ENCODE data around the gene HOXD11.

Gene HOXD11

DNA sequence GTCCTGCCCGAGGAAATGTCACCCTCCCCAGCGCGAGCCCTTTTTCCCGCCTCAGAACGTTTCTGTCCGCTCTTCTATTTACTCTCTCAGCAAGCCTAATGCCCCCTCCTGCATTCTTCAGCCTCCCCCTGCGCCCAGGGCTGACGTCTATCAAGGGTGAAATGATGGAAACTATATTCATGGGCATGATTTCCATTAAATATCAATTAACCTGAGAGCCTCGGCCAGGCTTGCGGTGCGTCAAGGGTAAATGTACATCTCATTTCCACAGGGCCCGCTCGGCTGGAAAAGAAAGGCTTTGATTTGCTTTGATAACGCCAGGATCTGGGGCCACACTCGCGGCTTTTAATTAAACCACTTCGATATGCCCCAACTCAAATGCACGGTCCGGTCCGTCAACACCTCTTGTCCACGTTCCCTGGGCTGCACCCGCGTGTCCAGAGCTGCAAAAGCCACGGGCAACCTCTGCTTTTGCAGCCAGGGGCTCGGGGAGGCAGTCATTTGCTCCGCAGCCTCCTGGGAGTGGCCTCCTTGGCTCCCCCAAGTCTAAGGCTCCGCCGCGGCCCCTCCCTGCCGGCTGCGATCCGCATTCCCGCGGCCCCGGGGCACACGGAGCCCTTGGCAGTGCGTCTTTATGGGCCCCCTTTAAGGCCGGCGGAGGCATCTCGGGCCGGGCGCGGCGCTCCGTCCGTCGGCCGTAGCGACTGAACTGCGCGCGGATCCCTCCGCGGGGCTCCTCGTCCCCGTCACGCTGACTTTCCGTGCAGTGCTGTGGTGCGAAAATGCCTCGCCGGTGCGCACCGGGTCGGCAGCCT lies 22.1 kb downstream of the HOXD11 start, which contains the start of gene HOXD8:
HOXD8 (plus strand) TSS at position 724 of the 815 bp plus-strand sequence. CDS start 662 bp downstream, outside the sequence.
- Histone ChIP-seq H3K4me3 (ENCODE audit: low read depth, low read length) (peak within 1 kb of the TSS; percentile 68), H3K9me3 (no peaks in the 10 kb centered on the region), H3K36me3 (no peaks in the 10 kb centered on the region), H3K4me1 (no peaks in the 10 kb centered on the region), H3K27me3 (no peaks in the 10 kb centered on the region)
- TF ChIP-seq, protein P1, sequence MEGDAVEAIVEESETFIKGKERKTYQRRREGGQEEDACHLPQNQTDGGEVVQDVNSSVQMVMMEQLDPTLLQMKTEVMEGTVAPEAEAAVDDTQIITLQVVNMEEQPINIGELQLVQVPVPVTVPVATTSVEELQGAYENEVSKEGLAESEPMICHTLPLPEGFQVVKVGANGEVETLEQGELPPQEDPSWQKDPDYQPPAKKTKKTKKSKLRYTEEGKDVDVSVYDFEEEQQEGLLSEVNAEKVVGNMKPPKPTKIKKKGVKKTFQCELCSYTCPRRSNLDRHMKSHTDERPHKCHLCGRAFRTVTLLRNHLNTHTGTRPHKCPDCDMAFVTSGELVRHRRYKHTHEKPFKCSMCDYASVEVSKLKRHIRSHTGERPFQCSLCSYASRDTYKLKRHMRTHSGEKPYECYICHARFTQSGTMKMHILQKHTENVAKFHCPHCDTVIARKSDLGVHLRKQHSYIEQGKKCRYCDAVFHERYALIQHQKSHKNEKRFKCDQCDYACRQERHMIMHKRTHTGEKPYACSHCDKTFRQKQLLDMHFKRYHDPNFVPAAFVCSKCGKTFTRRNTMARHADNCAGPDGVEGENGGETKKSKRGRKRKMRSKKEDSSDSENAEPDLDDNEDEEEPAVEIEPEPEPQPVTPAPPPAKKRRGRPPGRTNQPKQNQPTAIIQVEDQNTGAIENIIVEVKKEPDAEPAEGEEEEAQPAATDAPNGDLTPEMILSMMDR (IDR thresholded peaks at IDR 0.05; ENCODE audit: low read depth, low read length), result no peak
- peak; percentile 75 for DNase-seq

DNA sequence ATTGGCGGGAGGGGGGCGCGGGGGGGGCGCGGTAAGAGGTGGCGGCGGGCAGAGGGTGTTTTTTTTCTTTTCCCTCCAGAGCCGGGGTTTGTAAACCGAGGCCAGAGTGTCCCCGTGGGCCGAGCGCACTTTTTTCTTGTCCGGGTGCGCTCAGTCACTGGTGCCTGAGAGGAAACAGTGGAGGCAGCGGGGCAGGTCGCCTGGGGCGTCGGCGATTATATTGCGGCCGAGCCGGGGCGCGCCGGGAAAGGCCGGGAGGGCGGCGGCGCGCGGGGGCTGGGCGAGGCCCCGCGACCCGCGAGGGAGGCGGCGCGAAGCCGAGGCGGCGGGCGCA lies 22.7 kb downstream of the HOXD11 start:
- TF ChIP-seq, protein P1 (IDR thresholded peaks at IDR 0.05; ENCODE audit: low read depth, low read length), result no peak
- Histone ChIP-seq H3K4me3 (ENCODE audit: low read depth, low read length) (peak overlapping the region; percentile 53), H3K36me3 (no peaks in the 10 kb centered on the region), H3K4me1 (0 out of 2 replicates have a peak, but pooled peaks cover under 1% of the 10 kb centered on the region), H3K9me3 (no peaks in the 10 kb centered on the region), H3K27me3 (no peaks in the 10 kb centered on the region)
- DNase-seq, result no peak

DNA sequence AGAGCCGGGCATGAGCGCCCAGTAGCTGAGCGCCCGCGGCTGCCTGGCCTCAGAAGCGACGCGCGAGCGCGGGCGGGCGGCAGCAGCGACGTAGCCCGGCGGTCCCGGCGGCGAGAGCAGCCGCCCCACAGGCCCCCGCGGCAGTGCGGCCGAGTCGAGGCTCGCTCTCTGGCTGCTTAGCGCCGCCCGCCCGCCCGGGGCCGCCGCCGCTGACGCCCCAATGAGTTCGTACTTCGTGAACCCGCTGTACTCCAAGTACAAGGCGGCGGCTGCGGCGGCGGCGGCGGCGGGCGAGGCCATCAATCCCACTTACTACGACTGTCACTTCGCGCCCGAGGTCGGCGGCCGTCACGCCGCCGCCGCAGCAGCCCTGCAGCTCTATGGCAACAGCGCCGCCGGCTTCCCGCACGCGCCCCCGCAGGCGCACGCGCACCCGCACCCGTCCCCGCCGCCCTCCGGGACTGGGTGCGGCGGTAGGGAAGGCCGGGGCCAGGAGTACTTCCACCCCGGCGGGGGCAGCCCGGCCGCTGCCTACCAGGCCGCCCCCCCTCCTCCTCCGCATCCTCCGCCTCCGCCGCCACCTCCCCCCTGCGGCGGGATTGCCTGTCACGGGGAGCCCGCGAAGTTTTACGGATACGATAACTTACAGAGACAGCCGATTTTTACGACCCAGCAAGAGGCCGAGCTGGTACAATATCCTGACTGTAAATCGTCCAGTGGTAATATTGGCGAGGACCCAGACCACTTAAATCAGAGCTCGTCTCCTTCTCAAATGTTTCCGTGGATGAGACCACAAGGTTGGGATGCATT lies 23.3 kb downstream of the HOXD11 start:
- Histone ChIP-seq H3K4me1 (peaks cover 6% of the 10 kb centered on the region; the same call in 1 of the 2 replicates), H3K27me3 (no peaks in the 10 kb centered on the region), H3K36me3 (no peaks in the 10 kb centered on the region), H3K9me3 (no peaks in the 10 kb centered on the region), H3K4me3 (ENCODE audit: low read depth, low read length) (peak overlapping the region; percentile 68)
- TF ChIP-seq, protein P1 (IDR thresholded peaks at IDR 0.05; ENCODE audit: low read depth, low read length), result no peak
- peak; percentile 65 for DNase-seq

DNA sequence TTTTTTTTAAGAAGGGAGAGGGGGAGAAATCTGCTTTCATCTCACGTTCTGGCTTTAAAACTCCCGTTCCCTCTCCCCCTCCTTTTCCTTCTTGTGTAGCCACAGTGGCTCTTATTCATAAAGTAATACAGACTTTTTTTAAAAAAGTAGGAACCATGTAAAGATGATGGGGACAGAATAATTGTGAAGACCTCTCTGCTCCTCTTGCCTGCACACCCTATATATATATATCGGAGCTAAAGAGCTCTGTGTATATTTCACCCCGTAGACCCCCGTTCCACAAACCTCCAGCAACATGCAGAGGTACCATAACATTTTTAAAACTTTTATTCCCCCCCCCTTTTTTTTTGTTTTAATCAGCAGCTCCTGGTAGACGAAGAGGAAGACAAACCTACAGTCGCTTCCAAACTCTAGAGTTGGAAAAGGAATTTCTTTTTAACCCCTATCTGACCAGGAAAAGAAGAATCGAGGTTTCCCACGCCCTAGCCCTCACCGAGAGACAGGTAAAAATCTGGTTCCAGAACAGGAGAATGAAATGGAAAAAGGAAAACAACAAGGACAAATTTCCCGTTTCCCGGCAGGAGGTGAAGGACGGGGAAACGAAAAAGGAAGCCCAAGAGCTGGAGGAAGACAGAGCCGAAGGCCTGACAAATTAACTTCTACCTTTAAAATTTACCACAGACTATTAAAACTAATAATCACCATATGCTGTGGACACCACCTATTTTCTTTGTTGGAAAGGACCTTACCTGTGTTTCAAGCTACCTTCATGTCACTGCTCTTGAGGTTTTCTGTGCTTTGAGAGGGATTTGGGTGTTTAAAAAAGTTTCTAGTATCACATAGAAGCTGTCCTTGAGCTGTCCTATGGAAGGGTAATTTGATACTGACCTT lies 24.1 kb downstream of the HOXD11 start:
- H3K27me3 ChIP-seq, result no peaks in the 10 kb centered on the region
- no peaks in the 10 kb centered on the region for H3K36me3 ChIP-seq
- TF ChIP-seq, protein P1 (IDR thresholded peaks at IDR 0.05; ENCODE audit: low read depth, low read length), result no peak
- peaks cover 7% of the 10 kb centered on the region; the same call in 1 of the 2 replicates for H3K4me1 ChIP-seq
- DNase-seq, result no peak
- H3K4me3 ChIP-seq (ENCODE audit: low read depth, low read length), result peak overlapping the region; percentile 68
- H3K9me3 ChIP-seq, result no peaks in the 10 kb centered on the region

DNA sequence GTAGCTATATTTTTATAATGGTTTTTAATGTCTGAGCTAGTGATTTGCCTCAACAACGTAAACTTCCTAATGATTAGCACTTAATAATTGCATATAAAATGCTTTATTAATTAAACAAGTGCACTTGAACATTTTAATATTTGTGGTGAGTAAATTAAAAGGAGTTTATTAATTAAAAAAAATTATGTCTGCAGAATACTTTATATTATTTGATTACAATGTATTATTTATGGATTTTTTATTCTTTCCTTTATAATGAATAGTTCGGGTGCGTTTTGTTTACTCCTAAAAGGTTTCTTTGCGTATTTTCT lies 24.7 kb downstream of the HOXD11 start:
- Histone ChIP-seq H3K4me1 (peaks cover 7% of the 10 kb centered on the region; the same call in 1 of the 2 replicates), H3K4me3 (ENCODE audit: low read depth, low read length) (peak overlapping the region; percentile 68), H3K9me3 (no peaks in the 10 kb centered on the region), H3K27me3 (no peaks in the 10 kb centered on the region), H3K36me3 (no peaks in the 10 kb centered on the region)
- no peak for DNase-seq
- TF ChIP-seq, protein P1 (IDR thresholded peaks at IDR 0.05; ENCODE audit: low read depth, low read length), result no peak

All from BE2C (cell line).